Fibroblast of lung (primary cell): ENCODE results near the gene RGS7. TPM values are rescaled to one million over a fixed set of nuclear protein-coding genes. Genes with fewer than 3 reads are reported as not detected.
A peak's percentile ranks its signal among the peaks of the same experiment; 100 is the strongest.

Source experiments
- DNase-seq, 2 donors: peaks; one replicate each; pipeline versions ENCODE4 v3.0.0 to v3.0.0-alpha.2; 2010; ENCODE audit warnings: low read depth in 2 of 2
- H2AFZ ChIP-seq: 2 replicates; pipeline ENCODE4 v1.5.1; 2012; ENCODE audit warnings: low read length, control low read depth, inconsistent platforms
- H3K27ac ChIP-seq: 2 replicates; pipeline ENCODE4 v1.5.1; 2011; ENCODE audit warnings: low read length, control low read depth; ENCODE audit not compliant: insufficient read depth
- H3K27me3 ChIP-seq: 2 replicates; pipeline ENCODE4 v1.5.1; 2011; ENCODE audit warnings: mild to moderate bottlenecking, low read length; ENCODE audit not compliant: control insufficient read depth, insufficient read depth
- H3K36me3 ChIP-seq: 2 replicates; pipeline ENCODE4 v1.5.1; 2011; ENCODE audit warnings: low read length; ENCODE audit not compliant: control insufficient read depth, insufficient read depth
- H3K4me1 ChIP-seq: 2 replicates; pipeline ENCODE4 v1.5.1; 2011; ENCODE audit warnings: low read length; ENCODE audit not compliant: control insufficient read depth, insufficient read depth; ENCODE audit errors: extremely low read depth
- H3K4me2 ChIP-seq: 2 replicates; pipeline ENCODE4 v1.5.1; 2011; ENCODE audit warnings: low read length, control low read depth; ENCODE audit not compliant: insufficient read depth; ENCODE audit errors: extremely low read depth
- H3K4me3 ChIP-seq, 4 experiments: fragments of 200-600 bp in 1 of 4; sonication (generic) in 1 of 4; replicated peaks in 1 of 4; 2 replicates each; pipeline ENCODE4 v1.5.1; 2011 to 2016; ENCODE audit warnings: low read length in 4 of 4, low read depth in 3 of 4, mild to moderate bottlenecking in 3 of 4, control low read depth in 2 of 4, inconsistent platforms in 1 of 4, mixed read lengths in 1 of 4; ENCODE audit not compliant: insufficient read depth in 1 of 4; ENCODE audit errors: control extremely low read depth in 1 of 4
- H3K79me2 ChIP-seq: 2 replicates; pipeline ENCODE4 v1.5.1; 2012; ENCODE audit warnings: mild to moderate bottlenecking, low read length, inconsistent platforms; ENCODE audit not compliant: control insufficient read depth, insufficient read depth
- H3K9ac ChIP-seq: 2 replicates; pipeline ENCODE4 v1.5.1; 2011; ENCODE audit warnings: mild to moderate bottlenecking, low read length, control low read depth; ENCODE audit not compliant: insufficient read depth
- H3K9me3 ChIP-seq: 2 replicates; pipeline ENCODE4 v1.5.1; 2012; ENCODE audit warnings: low read depth, low read length; ENCODE audit not compliant: control insufficient read depth, insufficient read depth
- H4K20me1 ChIP-seq: 2 replicates; pipeline ENCODE4 v1.5.1; 2011; ENCODE audit warnings: low read length; ENCODE audit not compliant: control insufficient read depth, insufficient read depth; ENCODE audit errors: extremely low read depth
- CTCF ChIP-seq, 2 donors: IDR thresholded peaks in 1 of 2; conservative IDR thresholded peaks in 1 of 2; 1 replicate in 1 of 2; 2 replicates in 1 of 2; pipeline ENCODE4 v1.5.1; 2011 to 2012; ENCODE audit warnings: low read length in 2 of 2, control low read depth in 1 of 2, inconsistent platforms in 1 of 2, low read depth in 1 of 2, mild to moderate bottlenecking in 1 of 2
- EZH2 ChIP-seq: IDR thresholded peaks from 2 replicates; pipeline ENCODE4 v1.5.1; 2012; ENCODE audit warnings: low read length, control low read depth, mild to moderate bottlenecking; ENCODE audit errors: missing control alignments
- polyA plus RNA-seq, 2 donors: library from polyadenylated mRNA; depleted of rRNA in 1 of 2; stranded (reverse) in 1 of 2; unstranded in 1 of 2; fragments of >200 nt; gene quantifications; 2 replicates each; pipeline ENCODE4 v1.2.1, GENCODE V29; 2011 to 2012; ENCODE audit warnings: missing spikeins in 1 of 2
- total RNA-seq: library from RNA; depleted of rRNA; stranded (reverse); fragments of >200 nt; gene quantifications from 2 replicates; pipeline ENCODE4 v1.2.1, GENCODE V29; 2014

The RGS7 gene
- total and polyA plus RNA-seq, 2 donors (not counting 1 experiment from before 2014, with no cell fraction given) = 3.6 to 4.2 TPM

- no peaks in the 10 kb centered on the region for H3K9me3 ChIP-seq
- no peak overlapping the region for H3K9ac ChIP-seq
- H3K36me3 ChIP-seq = no peaks in the 10 kb centered on the region
- no peak overlapping the region for H3K4me2 ChIP-seq
- no peak overlapping the region for H3K4me3 ChIP-seq
- no peaks in the 10 kb centered on the region for H3K27me3 ChIP-seq
- no peaks in the 10 kb centered on the region for H4K20me1 ChIP-seq
- DNase-seq = no peak
- TF ChIP-seq CTCF (conservative IDR thresholded peaks at IDR 0.05 in 1 of 2, IDR thresholded peaks at IDR 0.05 in 1 of 2; ENCODE audit: low read depth in 1 of 2, low read length in 2 of 2) (no peak), EZH2 (no peak)
- H3K79me2 ChIP-seq = no peaks in the 10 kb centered on the region
- no peak overlapping the region for H3K27ac ChIP-seq
- no peak overlapping the region for H2AFZ ChIP-seq
- no peaks in the 10 kb centered on the region for H3K4me1 ChIP-seq
Measured at GRCh38 chr1:241163363-241163762, 193.6 kb downstream of the RGS7 start.

- Histone ChIP-seq H3K4me3 (no peak overlapping the region), H3K36me3 (no peaks in the 10 kb centered on the region), H4K20me1 (no peaks in the 10 kb centered on the region), H3K4me2 (no peak overlapping the region), H3K79me2 (no peaks in the 10 kb centered on the region), H3K9ac (no peak overlapping the region), H3K27ac (no peak overlapping the region), H2AFZ (no peak overlapping the region), H3K4me1 (peaks cover 2% of the 10 kb centered on the region), H3K27me3 (no peaks in the 10 kb centered on the region), H3K9me3 (no peaks in the 10 kb centered on the region)
- no peak for DNase-seq
- TF ChIP-seq EZH2 = no peak
- TF ChIP-seq CTCF (conservative IDR thresholded peaks at IDR 0.05 in 1 of 2, IDR thresholded peaks at IDR 0.05 in 1 of 2; ENCODE audit: low read depth in 1 of 2, low read length in 2 of 2) = no peak
Measured at GRCh38 chr1:241161188-241161689, 195.8 kb downstream of the RGS7 start.

- DNase-seq = no peak
- no peak overlapping the region for H3K4me2 ChIP-seq
- no peaks in the 10 kb centered on the region for H3K9me3 ChIP-seq
- no peak overlapping the region for H3K27ac ChIP-seq
- no peaks in the 10 kb centered on the region for H3K79me2 ChIP-seq
- H3K27me3 ChIP-seq = no peaks in the 10 kb centered on the region
- no peaks in the 10 kb centered on the region for H3K36me3 ChIP-seq
- H3K4me3 ChIP-seq = no peak overlapping the region
- H4K20me1 ChIP-seq = no peaks in the 10 kb centered on the region
- peaks cover 2% of the 10 kb centered on the region for H3K4me1 ChIP-seq
- TF ChIP-seq CTCF (conservative IDR thresholded peaks at IDR 0.05 in 1 of 2, IDR thresholded peaks at IDR 0.05 in 1 of 2; ENCODE audit: low read depth in 1 of 2, low read length in 2 of 2) (peak in 1 of 2 donors; percentile 9), EZH2 (no peak)
- H2AFZ ChIP-seq = no peak overlapping the region
- H3K9ac ChIP-seq = no peak overlapping the region
Measured at GRCh38 chr1:241157435-241157834, 199.6 kb downstream of the RGS7 start.
